Superior temporal gyrus (tissue), 1 donor: ENCODE results near the gene DTYMK.

Experiments
- DNase-seq: peaks from one replicate; pipeline ENCODE4 v3.0.0-alpha.2; 2016; ENCODE audit errors: extremely low spot score

DTYMK gene

GRCh38 chr2:241686650-241687425 is at the start of gene DTYMK:
Gene DTYMK, minus strand, starts transcription at chr2:241686815. Its CDS starts 32 bp downstream, at chr2:241686783.
- DNase-seq = peak; percentile 98

GRCh38 chr2:241736111-241736510 is 49.5 kb upstream of the DTYMK start:
- DNase-seq = no peak

- DNase-seq = peak; percentile 86
Observed at GRCh38 chr2:241734467-241735208, 48.0 kb upstream of the DTYMK start, which contains the start of gene D2HGDH. Gene D2HGDH, plus strand, starts transcription at chr2:241734630. Its CDS starts 595 bp downstream, at chr2:241735225.

GRCh38 chr2:241734208-241734466 is 47.5 kb upstream of the DTYMK start:
- DNase-seq = no peak

GRCh38 chr2:241733391-241734207 is 47.0 kb upstream of the DTYMK start:
- DNase-seq = no peak

GRCh38 chr2:241732513-241733186 is 46.0 kb upstream of the DTYMK start:
- DNase-seq = peak; percentile 69

GRCh38 chr2:241730671-241731293 is 44.2 kb upstream of the DTYMK start:
- no peak for DNase-seq

- no peak for DNase-seq
Observed at GRCh38 chr2:241729868-241730267, 43.3 kb upstream of the DTYMK start.

GRCh38 chr2:241728627-241729026 is 42.0 kb upstream of the DTYMK start:
- peak; percentile 68 for DNase-seq

- DNase-seq = no peak
Observed at GRCh38 chr2:241728000-241728399, 41.4 kb upstream of the DTYMK start.

- no peak for DNase-seq
Observed at GRCh38 chr2:241726459-241726858, 39.8 kb upstream of the DTYMK start.

- DNase-seq = no peak
Observed at GRCh38 chr2:241724975-241725870, 38.6 kb upstream of the DTYMK start.

GRCh38 chr2:241724259-241724974 is 37.8 kb upstream of the DTYMK start:
- no peak for DNase-seq

- no peak for DNase-seq
Observed at GRCh38 chr2:241722896-241723454, 36.4 kb upstream of the DTYMK start.

GRCh38 chr2:241721852-241722251 is 35.2 kb upstream of the DTYMK start:
- no peak for DNase-seq

GRCh38 chr2:241720560-241720959 is 33.9 kb upstream of the DTYMK start:
- DNase-seq = no peak

- no peak for DNase-seq
Observed at GRCh38 chr2:241720099-241720498, 33.5 kb upstream of the DTYMK start.

- DNase-seq = no peak
Observed at GRCh38 chr2:241719093-241719492, 32.5 kb upstream of the DTYMK start.

- no peak for DNase-seq
Observed at GRCh38 chr2:241708879-241709278, 22.3 kb upstream of the DTYMK start.
